Iris pigment epithelial cell (primary cell): ENCODE results near the gene CCR5.
A peak's percentile ranks its signal among the peaks of the same experiment; 100 is the strongest.
"Not testable (repeated sequence)": the region's sequence is repeated elsewhere in the genome, so short reads cannot be mapped to it uniquely, and the experiment has no call there.

Experiments used
- DNase-seq: peaks from one replicate; pipeline ENCODE4 v3.0.0-alpha.2; 2011; ENCODE audit warnings: low read depth

CCR5 gene

DNA sequence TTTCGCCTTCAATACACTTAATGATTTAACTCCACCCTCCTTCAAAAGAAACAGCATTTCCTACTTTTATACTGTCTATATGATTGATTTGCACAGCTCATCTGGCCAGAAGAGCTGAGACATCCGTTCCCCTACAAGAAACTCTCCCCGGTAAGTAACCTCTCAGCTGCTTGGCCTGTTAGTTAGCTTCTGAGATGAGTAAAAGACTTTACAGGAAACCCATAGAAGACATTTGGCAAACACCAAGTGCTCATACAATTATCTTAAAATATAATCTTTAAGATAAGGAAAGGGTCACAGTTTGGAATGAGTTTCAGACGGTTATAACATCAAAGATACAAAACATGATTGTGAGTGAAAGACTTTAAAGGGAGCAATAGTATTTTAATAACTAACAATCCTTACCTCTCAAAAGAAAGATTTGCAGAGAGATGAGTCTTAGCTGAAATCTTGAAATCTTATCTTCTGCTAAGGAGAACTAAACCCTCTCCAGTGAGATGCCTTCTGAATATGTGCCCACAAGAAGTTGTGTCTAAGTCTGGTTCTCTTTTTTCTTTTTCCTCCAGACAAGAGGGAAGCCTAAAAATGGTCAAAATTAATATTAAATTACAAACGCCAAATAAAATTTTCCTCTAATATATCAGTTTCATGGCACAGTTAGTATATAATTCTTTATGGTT lies at the start of gene CCR5:
TSS of gene CCR5 (plus strand) at position 108 of the 680 bp plus-strand sequence. CDS start 1,957 bp downstream, outside the sequence.
- DNase-seq: no peak

DNA sequence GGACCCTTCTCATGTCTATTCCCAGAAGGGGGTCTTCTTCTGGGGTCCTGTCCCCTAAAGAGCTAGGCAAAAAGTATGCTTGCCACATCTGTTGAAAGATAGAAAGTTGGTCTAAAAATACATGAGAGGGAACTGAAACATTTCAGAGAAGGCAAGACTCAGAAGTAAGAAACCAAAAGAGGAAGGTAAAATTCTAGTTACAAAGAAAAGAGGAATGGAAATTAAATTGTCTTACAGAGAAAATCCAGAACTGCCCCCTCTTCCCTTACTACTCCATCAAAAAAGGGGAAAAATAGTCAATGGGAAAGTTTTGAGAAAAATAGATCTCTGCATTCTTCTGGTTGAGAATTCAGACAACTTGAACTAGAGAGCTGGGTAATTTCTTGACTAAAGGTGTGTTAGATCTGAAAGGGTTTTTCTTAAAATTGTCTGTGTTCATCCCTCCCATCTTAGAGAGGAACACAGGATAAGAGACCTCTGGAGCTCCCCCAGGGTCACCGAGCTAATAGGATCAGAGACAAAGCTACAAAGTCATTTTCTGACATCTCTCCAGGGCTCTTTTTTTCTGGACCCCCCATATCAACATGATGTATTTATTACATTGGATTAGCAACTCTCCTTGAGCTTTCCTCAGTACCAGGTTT lies 49.2 kb upstream of the CCR5 start:
- DNase-seq: no peak

GRCh38 chr3:46324036-46324435 lies 46.7 kb upstream of the CCR5 start:
- no peak for DNase-seq

GRCh38 chr3:46325645-46326300 lies 45.0 kb upstream of the CCR5 start:
- no peak for DNase-seq

- not testable (repeated sequence) for DNase-seq
Observed at GRCh38 chr3:46330676-46331075, 40.1 kb upstream of the CCR5 start.

DNA sequence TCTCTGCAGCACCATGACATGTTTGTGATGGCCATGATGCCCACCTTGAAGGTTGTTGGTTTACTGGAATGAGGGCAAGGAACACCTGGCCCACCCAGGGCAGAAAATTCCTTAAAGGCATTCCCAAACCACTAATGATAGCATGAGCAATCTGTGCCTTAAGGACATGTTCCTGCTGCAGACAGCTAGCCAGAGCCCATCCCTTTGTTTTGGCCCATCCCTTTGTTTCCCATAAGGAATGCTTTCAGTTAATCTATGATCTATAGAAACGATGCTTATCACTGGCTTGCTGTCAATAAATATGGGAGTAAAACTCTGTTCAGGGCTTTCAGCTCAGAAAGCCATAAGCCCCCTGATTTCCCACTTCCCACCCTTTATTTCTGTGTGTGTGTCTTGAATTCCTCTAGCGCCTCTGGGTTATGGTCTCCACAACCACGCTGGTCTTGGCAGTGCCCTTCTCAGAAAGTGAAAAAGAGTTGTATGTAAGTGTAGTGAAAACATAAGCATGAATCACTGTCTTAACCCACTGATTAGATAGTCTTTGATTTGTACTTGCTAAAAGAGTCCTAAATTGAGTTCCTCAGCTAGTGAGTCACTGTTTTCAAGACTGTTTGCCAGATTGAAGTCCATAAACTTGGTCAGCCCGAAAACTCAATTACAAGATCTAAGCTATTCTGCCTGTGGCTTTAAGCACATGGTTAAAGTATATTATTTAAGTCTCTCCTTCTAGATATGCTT lies 35.8 kb upstream of the CCR5 start:
- DNase-seq: peak; percentile 75

DNA sequence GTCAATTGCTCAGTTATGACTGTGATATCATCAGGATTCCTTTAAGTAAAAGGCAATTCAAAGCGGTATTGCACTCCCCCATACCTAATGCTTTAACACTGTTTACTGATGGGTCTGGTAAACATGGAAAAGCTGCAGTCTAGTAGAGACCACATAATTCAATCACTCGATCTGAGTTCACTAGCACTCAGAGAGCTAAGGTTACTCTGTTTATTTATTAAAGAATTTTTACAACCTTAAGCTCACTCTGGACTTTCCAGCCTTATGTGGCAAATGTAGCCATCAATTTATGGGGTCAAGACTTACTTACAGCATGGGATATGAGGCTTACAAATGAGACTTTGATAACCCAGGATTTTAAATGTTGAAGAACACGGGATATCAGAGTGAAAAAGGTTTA lies 35.2 kb upstream of the CCR5 start:
- DNase-seq: no peak

- DNase-seq: no peak
Observed at GRCh38 chr3:46337911-46338310, 32.8 kb upstream of the CCR5 start.

GRCh38 chr3:46338840-46339239 lies 31.9 kb upstream of the CCR5 start:
- no peak for DNase-seq

DNA sequence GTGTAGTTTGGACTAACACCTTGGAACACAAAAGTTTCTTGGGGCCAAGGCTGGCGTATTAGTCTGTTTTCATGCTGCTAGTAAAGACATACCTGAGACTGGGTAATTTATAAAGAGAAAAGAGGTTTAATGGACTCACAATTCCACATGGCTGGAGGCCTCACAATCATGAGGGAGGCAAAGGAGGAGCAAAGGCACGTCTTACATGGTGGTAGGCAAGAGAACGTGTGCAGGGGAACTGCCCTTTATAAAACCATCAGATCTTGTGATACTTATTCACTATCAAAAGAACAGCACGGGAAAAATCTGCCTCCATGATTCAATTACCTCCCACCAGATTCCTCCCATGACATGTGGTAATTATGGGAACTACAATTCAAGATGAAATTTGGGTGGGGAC lies 26.3 kb upstream of the CCR5 start:
- DNase-seq: no peak

GRCh38 chr3:46348823-46349482 lies 21.8 kb upstream of the CCR5 start:
- DNase-seq: no peak

- no peak for DNase-seq
Observed at GRCh38 chr3:46349484-46350261, 21.1 kb upstream of the CCR5 start.

DNA sequence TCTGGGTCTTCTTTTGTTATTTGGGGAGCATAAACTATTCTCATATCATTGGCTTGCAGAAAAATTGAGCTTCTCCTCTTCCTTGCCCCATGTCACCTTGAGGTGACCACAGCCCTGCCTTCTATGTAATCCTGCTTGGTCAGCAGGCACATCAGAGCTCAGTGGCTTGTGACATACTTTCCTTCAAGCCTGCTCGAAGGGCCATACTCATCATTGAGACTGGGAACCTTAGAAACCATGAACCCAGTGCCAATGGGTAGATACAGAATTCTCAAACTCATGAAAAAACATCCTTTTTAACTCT lies 20.5 kb upstream of the CCR5 start:
- DNase-seq: no peak

- no peak for DNase-seq
Observed at GRCh38 chr3:46351646-46352045, 19.1 kb upstream of the CCR5 start.

DNA sequence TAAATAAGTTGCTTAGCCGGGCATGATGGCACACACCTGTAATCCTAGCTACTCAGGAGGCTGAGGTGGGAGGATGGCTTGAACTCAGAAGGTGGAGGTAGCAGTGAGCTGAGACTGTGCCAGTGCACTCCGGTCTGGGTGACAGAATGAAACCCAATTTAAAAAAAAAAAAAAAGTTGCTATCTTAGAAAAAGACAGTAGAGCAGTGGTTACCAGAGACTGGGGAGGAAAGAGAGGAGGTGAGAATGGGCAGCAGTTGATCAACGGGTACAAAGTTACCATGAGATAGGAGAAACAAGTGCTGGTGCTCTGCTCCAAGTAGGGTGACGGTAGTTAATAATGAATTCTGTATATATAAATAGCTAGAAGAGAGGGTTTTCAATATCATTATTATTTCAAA lies 17.7 kb upstream of the CCR5 start:
- DNase-seq: no peak

DNA sequence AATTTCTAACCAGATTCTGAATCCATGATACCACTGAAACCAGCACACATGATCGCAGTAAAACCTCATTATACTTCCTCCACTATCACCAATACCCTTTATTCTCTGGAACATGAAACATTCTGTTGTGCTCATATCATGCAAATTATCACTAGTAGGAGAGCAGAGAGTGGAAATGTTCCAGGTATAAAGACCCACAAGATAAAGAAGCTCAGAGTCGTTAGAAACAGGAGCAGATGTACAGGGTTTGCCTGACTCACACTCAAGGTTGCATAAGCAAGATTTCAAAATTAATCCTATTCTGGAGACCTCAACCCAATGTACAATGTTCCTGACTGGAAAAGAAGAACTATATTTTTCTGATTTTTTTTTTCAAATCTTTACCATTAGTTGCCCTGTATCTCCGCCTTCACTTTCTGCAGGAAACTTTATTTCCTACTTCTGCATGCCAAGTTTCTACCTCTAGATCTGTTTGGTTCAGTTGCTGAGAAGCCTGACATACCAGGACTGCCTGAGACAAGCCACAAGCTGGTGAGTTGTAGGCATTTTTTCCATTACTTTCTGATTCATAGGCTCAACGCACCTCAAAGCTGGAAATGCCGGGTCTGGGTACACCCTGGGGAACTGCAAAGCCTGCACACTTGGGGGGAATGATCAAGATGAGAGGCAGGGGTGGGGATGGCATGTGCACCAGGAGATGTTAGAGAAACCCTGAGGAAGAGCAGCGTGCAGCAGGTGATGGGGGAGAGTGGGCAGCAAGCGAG lies 16.9 kb upstream of the CCR5 start, which contains the start of gene CCR2:
TSS of gene CCR2 (plus strand) at position 465 of the 764 bp plus-strand sequence. CDS start 3,417 bp downstream, outside the sequence.
- no peak for DNase-seq

GRCh38 chr3:46354478-46354877 lies 16.3 kb upstream of the CCR5 start:
- no peak for DNase-seq

- DNase-seq: no peak
Observed at GRCh38 chr3:46354984-46355383, 15.8 kb upstream of the CCR5 start.

DNA sequence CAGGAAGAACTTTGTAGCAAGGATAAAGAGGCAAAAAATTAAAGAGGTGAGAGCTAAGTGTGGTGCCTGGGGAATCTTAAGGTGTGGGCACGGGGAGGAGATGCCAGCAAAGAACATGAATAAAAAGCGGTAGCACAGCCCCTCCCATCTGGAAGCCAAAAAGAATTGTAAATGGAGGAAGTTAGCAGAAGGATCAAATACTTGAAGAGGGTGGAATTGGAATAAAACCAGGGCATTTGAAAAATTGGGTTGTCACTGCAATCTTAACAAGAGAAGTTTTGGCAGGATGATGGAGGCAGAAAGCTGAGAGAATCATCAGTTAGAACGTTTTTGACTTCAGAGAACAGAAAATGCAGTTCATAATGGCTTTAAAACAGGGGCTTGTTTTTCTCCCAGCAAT lies 14.5 kb upstream of the CCR5 start:
- DNase-seq: no peak

DNA sequence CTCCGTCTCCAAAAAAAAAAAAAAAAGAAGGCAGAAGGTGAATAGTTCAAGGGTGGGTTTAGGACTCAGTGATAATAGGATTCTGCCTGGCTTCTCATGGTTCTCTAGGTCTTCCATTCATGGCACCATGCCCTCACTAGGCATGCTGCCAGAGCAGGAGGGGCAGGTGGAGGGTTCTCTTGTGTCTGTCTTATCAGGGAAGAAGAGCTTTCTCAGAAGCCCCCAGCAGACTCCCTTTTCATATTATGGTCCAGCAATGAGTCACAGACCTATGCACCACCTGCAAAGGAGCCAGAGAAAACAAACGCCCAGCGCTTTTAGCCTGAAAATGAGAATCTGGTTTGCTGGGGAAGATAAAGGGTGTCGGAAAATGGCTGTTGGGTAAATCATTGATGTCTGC lies 13.8 kb upstream of the CCR5 start:
- no peak for DNase-seq

- DNase-seq: no peak
Observed at GRCh38 chr3:46358466-46358865, 12.3 kb upstream of the CCR5 start.
